HepG2 (cell line): ENCODE data around the gene LMOD2. TPM values are rescaled to one million over a fixed set of nuclear protein-coding genes. Genes with fewer than 3 reads are reported as not detected.

ENCODE experiments used
- ATAC-seq: fragments of 200-7000 bp; cut with Tn5 transposase; 3 replicates; pipeline ENCODE4 v1.9.1; 2020; ENCODE audit warnings: mild to moderate bottlenecking, moderate library complexity
- BruUV-seq: library from RNA; stranded (reverse); fragments of 400-500 nt; replicated peaks from 2 replicates; lab custom pipeline; 2021; lab: Mats Ljungman, UMichigan
- CTCF ChIA-PET: fragments of 300-600 bp; formaldehyde crosslinking; extraction: SDS; loops from one replicate; lab custom pipeline; 2021; ENCODE audit warnings: low total read pairs, inconsistent platforms, low intra/inter-chr PET ratio; lab: Yijun Ruan, JAX
- POLR2A ChIA-PET: fragments of 350-600 bp; sonication (Branson Sonifier 250); formaldehyde crosslinking; loops from one replicate; lab custom pipeline; 2020; ENCODE audit warnings: antibody characterized with exemption, inconsistent platforms; lab: Yijun Ruan, JAX
- DNase-seq: peaks from one replicate; pipeline ENCODE4 v3.0.0-alpha.2; 2015; ENCODE audit warnings: low spot score
- FAIRE-seq: peaks from 3 replicates; lab custom pipeline; 2011; peaks lifted over from hg19 to GRCh38; lab: Jason Lieb, UNC
- H2AFZ ChIP-seq: one replicate; pipeline ENCODE4 v1.6.1; 2011; ENCODE audit warnings: low read length, inconsistent platforms
- H3K27ac ChIP-seq: fragments of 300-600 bp; 3 replicates; pipeline ENCODE4 v1.8.0; 2011; ENCODE audit warnings: mixed run types, mild to moderate bottlenecking, mixed read lengths, low read length, inconsistent platforms; ENCODE audit not compliant: insufficient read depth; ENCODE audit errors: extremely low read length
- H3K27me3 ChIP-seq, 2 experiments: fragments of 200-600 bp in 1 of 2; 2 replicates in 1 of 2; 3 replicates in 1 of 2; pipeline versions ENCODE4 v1.6.0 to v1.8.0; 2011; ENCODE audit warnings: low read length in 2 of 2, mild to moderate bottlenecking in 2 of 2, moderate library complexity in 2 of 2, inconsistent platforms in 1 of 2; ENCODE audit not compliant: insufficient read depth in 2 of 2, control insufficient read depth in 1 of 2
- H3K36me3 ChIP-seq, 2 experiments: fragments of 200-600 bp in 1 of 2; replicated peaks in 1 of 2; 2 replicates in 1 of 2; 3 replicates in 1 of 2; pipeline versions ENCODE4 v1.5.1 to v1.8.0; 2011; ENCODE audit warnings: low read length in 2 of 2, inconsistent platforms in 1 of 2; ENCODE audit not compliant: insufficient read depth in 2 of 2, control insufficient read depth in 1 of 2
- H3K4me1 ChIP-seq: 2 replicates; pipeline ENCODE4 v1.5.1; 2012; ENCODE audit warnings: low read length, inconsistent platforms; ENCODE audit not compliant: insufficient read depth
- H3K4me2 ChIP-seq: 2 replicates; pipeline ENCODE4 v1.6.0; 2011; ENCODE audit warnings: low read depth, low read length, inconsistent platforms
- H3K4me3 ChIP-seq, 3 experiments: fragments of 200-600 bp in 1 of 3; sonication (generic), shearing (Covaris generic) in 1 of 3; replicated peaks in 1 of 3; 2 replicates each; pipeline ENCODE4 v1.5.1; 2011 to 2016; ENCODE audit warnings: low read length in 3 of 3, inconsistent platforms in 2 of 3, low read depth in 2 of 3, mild to moderate bottlenecking in 2 of 3, control low read depth in 1 of 3, mixed read lengths in 1 of 3; ENCODE audit not compliant: insufficient read depth in 1 of 3
- H3K79me2 ChIP-seq: one replicate; pipeline ENCODE4 v1.6.1; 2011; ENCODE audit warnings: low read length, inconsistent platforms; ENCODE audit not compliant: insufficient read depth
- H3K9ac ChIP-seq: 2 replicates; pipeline ENCODE4 v1.6.0; 2011; ENCODE audit warnings: mild to moderate bottlenecking, low read depth, low read length, inconsistent platforms; ENCODE audit not compliant: insufficient read depth
- H3K9me3 ChIP-seq: 2 replicates; pipeline ENCODE4 v1.5.1; 2012; ENCODE audit warnings: mild to moderate bottlenecking, low read length
- H4K20me1 ChIP-seq: 2 replicates; pipeline ENCODE4 v1.6.0; 2011; ENCODE audit warnings: inconsistent platforms, mild to moderate bottlenecking, low read length, moderate library complexity; ENCODE audit not compliant: insufficient read depth
- AHDC1 ChIP-seq: sonication (generic); formaldehyde crosslinking; IDR thresholded peaks from 2 replicates; pipeline ENCODE4 v1.5.1; 2020; ENCODE audit warnings: mild to moderate bottlenecking, missing genetic modification reagents, borderline replicate concordance
- CBFB ChIP-seq: sonication (generic); formaldehyde crosslinking; IDR thresholded peaks from 2 replicates; pipeline ENCODE4 v1.4.0; 2020; ENCODE audit warnings: missing genetic modification reagents
- GABPA ChIP-seq, 2 experiments: IDR thresholded peaks; 2 replicates each; pipeline ENCODE4 v1.6.1; 2011 to 2016; ENCODE audit warnings: low read depth in 2 of 2, low read length in 1 of 2, missing biosample characterization in 1 of 2, missing genetic modification characterization in 1 of 2
- IKZF4 ChIP-seq: sonication (generic); formaldehyde crosslinking; IDR thresholded peaks from 2 replicates; pipeline ENCODE4 v1.5.1; 2020; ENCODE audit warnings: borderline replicate concordance, mild to moderate bottlenecking, low read depth, missing genetic modification reagents; ENCODE audit errors: not compliant biosample characterization
- MIER2 ChIP-seq: IDR thresholded peaks from 2 replicates; pipeline ENCODE4 v1.6.1; 2016; ENCODE audit warnings: missing biosample characterization, missing genetic modification reagents
- NBN ChIP-seq: fragments of 450-650 bp; conservative IDR thresholded peaks from 2 replicates; pipeline ENCODE4 v1.6.1; 2017
- PPARG ChIP-seq: conservative IDR thresholded peaks from 2 replicates; pipeline ENCODE4 v1.6.1; 2016; ENCODE audit warnings: missing biosample characterization, missing genetic modification reagents
- RFX5 ChIP-seq: IDR thresholded peaks from 2 replicates; pipeline ENCODE4 v1.6.1; 2011; ENCODE audit warnings: low read depth, low read length, improper control_type of control experiment
- WGBS: methylation state at CpG from one replicate; pipeline ENCODE4 v1.1.6; 2017; ENCODE audit warnings: low lambda C conversion rate; 5-methylcytosine and 5-hydroxymethylcytosine counted together
- in situ Hi-C: cut with HindIII; loops from 2 replicates; pipeline ENCODE4 v1.10.0; 2017; ENCODE audit warnings: low pct_unique_long_range_greater_than_20kb; ENCODE audit not compliant: extremely low pct_ligation_motif_present
- intact Hi-C: fragments of 100-400 bp; cut with micrococcal nuclease; formaldehyde crosslinking; loops from one replicate; pipeline ENCODE4 v1.10.0; 2022; ENCODE audit not compliant: unreplicated experiment
- polyA plus RNA-seq, 8 experiments: library from polyadenylated mRNA; depleted of rRNA in 3 of 8; stranded (reverse) in 7 of 8; unstranded in 1 of 8; fragments of >200 nt; fragmentation: Illumina TruSeq in 4 of 8; extraction: Trizol in 4 of 8; gene quantifications; 2 replicates each; pipeline versions ENCODE4 v1.2.1 to v1.2.3, GENCODE V29; 2011 to 2016; ENCODE audit warnings: low read depth in 4 of 8, missing spikeins in 1 of 8, mixed read lengths in 1 of 8; ENCODE audit not compliant: insufficient read depth in 1 of 8
- total RNA-seq, 5 experiments: library from RNA; depleted of rRNA; stranded (reverse); fragments of >200 nt; fragmentation: Illumina TruSeq; extraction: Trizol; gene quantifications; 2 replicates each; pipeline ENCODE4 v1.2.3, GENCODE V29; 2016; ENCODE audit warnings: low read depth in 1 of 5

LMOD2 gene
- total and polyA plus RNA-seq, 2 of the 13 experiments (the other 11 are each of a cell fraction or from before 2014, with no cell fraction given) = not detected

GRCh38 chr7:123662293-123662692 lies 6.6 kb downstream of the LMOD2 start:
- ATAC-seq = no peak

More at GRCh38 chr7:123662293-123662692, 6.6 kb downstream of the LMOD2 start:
- no peak overlapping the region for H2AFZ ChIP-seq
- H3K4me3 ChIP-seq = no peak overlapping the region
- 59% methylated on average over 13 of the region's 15 CpGs for WGBS
- intact Hi-C loops (no loop called here), in situ Hi-C loops (no loop called here)
- no peak overlapping the region for H3K9ac ChIP-seq
- ChIA-PET CTCF (no interaction called here), POLR2A (no interaction called here)
- no peak for TF ChIP-seq NBN
- no peak for TF ChIP-seq MIER2 (CRISPR knock-in tag)
- no peak for TF ChIP-seq AHDC1
- TF ChIP-seq PPARG = no peak
- TF ChIP-seq GABPA (IDR thresholded peaks at IDR 0.05; ENCODE audit: low read depth, low read length) = no peak
- TF ChIP-seq GABPA (CRISPR knock-in tag; IDR thresholded peaks at IDR 0.05; ENCODE audit: low read depth) = no peak
- no peak for TF ChIP-seq IKZF4
- no peak for TF ChIP-seq RFX5
- TF ChIP-seq CBFB (CRISPR knock-in tag) = no peak
- no peaks in the 10 kb centered on the region for H3K4me1 ChIP-seq
- no TSS peak for BruUV-seq
- no peaks in the 10 kb centered on the region for H3K36me3 ChIP-seq
- FAIRE-seq (no peak), DNase-seq (no peak)
- no peaks in the 10 kb centered on the region for H4K20me1 ChIP-seq
- H3K9me3 ChIP-seq = no peaks in the 10 kb centered on the region
- no peaks in the 10 kb centered on the region for H3K79me2 ChIP-seq
- no peaks in the 10 kb centered on the region; a peak in 1 of 5 replicates for H3K27me3 ChIP-seq
- H3K4me2 ChIP-seq = no peak overlapping the region
- no peak overlapping the region for H3K27ac ChIP-seq
